Measurements from ENCODE around the gene TATDN3. TPM values are rescaled to one million over a fixed set of nuclear protein-coding genes. Genes with fewer than 3 reads are reported as not detected.
"Not testable (repeated sequence)": the region's sequence is repeated elsewhere in the genome, so short reads cannot be mapped to it uniquely, and the experiment has no call there.

Gene TATDN3
- total RNA-seq, 1 donor from 2014 or later, result 14.4 TPM

DNA sequence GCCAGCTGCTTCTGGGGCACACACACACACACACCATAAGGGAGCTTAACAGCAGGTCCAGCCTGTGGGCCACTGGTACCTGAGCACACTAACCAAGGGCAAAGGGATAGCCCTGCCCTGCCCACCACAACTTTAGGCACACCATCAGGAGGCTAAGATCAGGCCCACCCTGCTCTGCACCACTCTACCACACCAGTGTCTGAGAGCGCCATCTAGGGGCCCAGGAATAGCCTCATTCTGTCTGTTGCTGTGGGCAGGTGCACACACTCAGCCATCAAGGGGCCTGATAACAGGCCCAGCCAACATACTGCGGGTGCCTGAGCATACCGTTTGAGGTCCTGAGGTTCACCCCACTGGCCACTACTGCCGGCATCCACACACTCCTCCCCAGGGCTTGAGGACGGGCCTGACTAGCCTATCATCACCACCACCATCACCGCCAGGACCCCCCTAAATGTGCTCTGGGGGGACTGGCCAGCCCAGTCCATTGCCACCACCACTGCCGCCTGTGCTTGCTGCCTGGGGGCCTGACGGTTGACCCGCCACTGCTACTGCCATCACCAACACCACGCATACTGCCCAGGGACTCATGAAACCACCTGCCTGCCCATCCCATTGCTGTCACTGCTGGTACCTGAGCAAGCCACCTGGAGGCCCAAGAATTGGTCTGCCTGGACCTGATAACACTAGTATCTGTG lies 31.4 kb upstream of the TATDN3 start:
- DNase-seq (ENCODE audit: low spot score), result peak; percentile 24
- H3K4me3 Mint-ChIP-seq, result no peak overlapping the region
- H3K4me1 Mint-ChIP-seq (ENCODE audit: low read depth), result peaks cover 17% of the 10 kb centered on the region
- H3K36me3 Mint-ChIP-seq (ENCODE audit: low read depth), result peaks cover 37% of the 10 kb centered on the region
- H3K27me3 Mint-ChIP-seq (ENCODE audit: insufficient read depth), result no peaks in the 10 kb centered on the region
- intact Hi-C loops (cut with micrococcal nuclease), result loop anchor here (1.0 kb wide), 1 partner anchor 95 kb away; no protein-coding TSS in a partner anchor
- peaks cover 3% of the 10 kb centered on the region for H3K9me3 Mint-ChIP-seq
- no peak overlapping the region for H3K27ac Mint-ChIP-seq

- H3K9me3 Mint-ChIP-seq, result peaks cover 14% of the 10 kb centered on the region
- no peak overlapping the region for H3K27ac Mint-ChIP-seq
- H3K4me3 Mint-ChIP-seq, result no peak overlapping the region
- DNase-seq (ENCODE audit: low spot score), result no peak
- intact Hi-C loops (cut with micrococcal nuclease), result no loop called here
- H3K4me1 Mint-ChIP-seq (ENCODE audit: low read depth), result peaks cover 17% of the 10 kb centered on the region
- peaks cover 43% of the 10 kb centered on the region for H3K36me3 Mint-ChIP-seq (ENCODE audit: low read depth)
- no peaks in the 10 kb centered on the region for H3K27me3 Mint-ChIP-seq (ENCODE audit: insufficient read depth)
Measured at GRCh38 chr1:212762234-212762633, 29.5 kb upstream of the TATDN3 start.

DNA sequence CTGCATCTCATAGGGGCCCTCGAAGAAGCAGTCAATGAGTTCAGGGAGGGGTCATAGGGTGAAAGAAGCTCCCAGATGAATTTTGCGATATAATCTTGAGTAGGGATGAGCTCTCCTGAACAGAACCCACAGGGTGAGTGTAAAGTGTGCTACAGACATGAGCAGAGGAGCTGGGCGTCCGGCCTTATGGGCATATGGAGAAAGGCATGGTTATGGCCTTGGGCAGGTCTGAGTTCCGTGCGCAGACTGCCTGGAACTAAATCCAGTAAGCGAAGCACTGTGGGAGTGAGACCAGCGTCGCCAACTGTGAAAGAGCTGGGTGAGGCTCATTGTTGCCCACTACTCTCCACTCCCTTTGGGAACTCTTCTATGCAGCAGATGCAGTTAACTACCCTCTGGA lies 28.9 kb upstream of the TATDN3 start:
- Mint-ChIP-seq H3K27ac (no peak overlapping the region), H3K27me3 (ENCODE audit: insufficient read depth) (no peaks in the 10 kb centered on the region), H3K36me3 (ENCODE audit: low read depth) (peaks cover 45% of the 10 kb centered on the region), H3K9me3 (peaks cover 19% of the 10 kb centered on the region), H3K4me3 (no peak overlapping the region), H3K4me1 (ENCODE audit: low read depth) (peaks cover 17% of the 10 kb centered on the region)
- DNase-seq (ENCODE audit: low spot score), result no peak
- intact Hi-C loops (cut with micrococcal nuclease), result no loop called here

DNA sequence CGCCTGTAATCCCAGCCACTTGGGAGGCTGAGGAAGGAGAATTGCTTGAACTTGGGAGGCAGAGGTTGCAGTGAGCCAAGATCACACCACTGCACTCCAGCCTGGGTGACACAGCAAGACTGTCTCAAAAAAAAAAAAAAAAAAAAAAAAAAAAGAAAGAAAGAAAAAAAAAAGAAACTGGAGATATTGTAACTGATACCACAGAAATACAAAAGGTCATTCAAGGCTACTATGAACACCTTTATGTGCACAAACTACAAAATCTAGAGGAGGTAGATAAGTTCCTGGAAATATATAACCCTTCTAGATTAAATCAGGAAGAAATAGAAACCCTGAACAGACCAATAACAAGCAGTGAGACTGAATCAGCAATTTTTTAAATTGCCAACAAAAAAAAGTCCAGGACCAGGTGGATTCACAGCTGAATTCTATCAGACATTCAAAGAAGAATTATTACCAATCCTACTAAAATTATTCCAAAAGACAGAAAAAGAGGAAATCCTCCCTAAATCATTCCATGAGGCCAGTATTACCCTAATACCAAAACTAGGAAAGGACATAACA lies 26.9 kb upstream of the TATDN3 start:
- H3K4me1 Mint-ChIP-seq (ENCODE audit: low read depth), result peaks cover 33% of the 10 kb centered on the region
- H3K27ac Mint-ChIP-seq; DNase-seq (ENCODE audit: low spot score); H3K27me3 Mint-ChIP-seq (ENCODE audit: insufficient read depth); intact Hi-C loops (cut with micrococcal nuclease); H3K4me3 Mint-ChIP-seq: not testable (repeated sequence)
- H3K9me3 Mint-ChIP-seq, result peaks cover 34% of the 10 kb centered on the region
- peaks cover 51% of the 10 kb centered on the region for H3K36me3 Mint-ChIP-seq (ENCODE audit: low read depth)

DNA sequence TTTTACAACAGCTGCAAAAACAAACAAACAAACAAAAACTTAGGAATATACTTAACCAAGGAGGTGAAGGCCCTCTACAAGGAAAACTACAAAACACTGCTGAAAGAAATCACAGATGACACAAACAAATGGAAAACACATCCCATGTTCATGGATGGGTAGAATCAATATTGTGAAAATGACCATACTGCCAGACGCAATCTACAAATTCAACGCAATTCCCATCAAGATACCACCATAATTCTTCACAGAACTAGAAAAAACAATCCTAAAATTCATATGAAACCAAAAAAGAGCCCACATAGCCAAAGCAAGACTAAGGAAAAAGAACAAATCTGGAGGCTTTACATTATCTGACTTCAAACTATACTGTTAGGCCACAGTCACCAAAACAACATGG lies 24.9 kb upstream of the TATDN3 start:
- H3K4me3 Mint-ChIP-seq; H3K27ac Mint-ChIP-seq; DNase-seq (ENCODE audit: low spot score); intact Hi-C loops (cut with micrococcal nuclease); H3K27me3 Mint-ChIP-seq (ENCODE audit: insufficient read depth): not testable (repeated sequence)
- H3K4me1 Mint-ChIP-seq (ENCODE audit: low read depth), result peaks cover 43% of the 10 kb centered on the region
- peaks cover 44% of the 10 kb centered on the region for H3K9me3 Mint-ChIP-seq
- H3K36me3 Mint-ChIP-seq (ENCODE audit: low read depth), result peaks cover 58% of the 10 kb centered on the region

GRCh38 chr1:212769459-212770167 lies 22.1 kb upstream of the TATDN3 start:
- Mint-ChIP-seq H3K4me3 (no peak overlapping the region), H3K9me3 (peaks cover 44% of the 10 kb centered on the region), H3K27me3 (ENCODE audit: insufficient read depth) (peaks cover 3% of the 10 kb centered on the region), H3K27ac (peak overlapping the region; percentile 85), H3K36me3 (ENCODE audit: low read depth) (peaks cover 58% of the 10 kb centered on the region), H3K4me1 (ENCODE audit: low read depth) (peaks cover 43% of the 10 kb centered on the region)
- DNase-seq (ENCODE audit: low spot score), result no peak
- intact Hi-C loops (cut with micrococcal nuclease), result loop anchor here (1.0 to 2.0 kb wide), 7 partner anchors 13 to 202 kb away; partner anchors contain the start of genes NSL1 and TATDN3

GRCh38 chr1:212771341-212771740 lies 20.4 kb upstream of the TATDN3 start:
- Mint-ChIP-seq H3K9me3 (peaks cover 37% of the 10 kb centered on the region), H3K4me1 (ENCODE audit: low read depth) (peaks cover 44% of the 10 kb centered on the region), H3K27me3 (ENCODE audit: insufficient read depth) (peaks cover 3% of the 10 kb centered on the region), H3K4me3 (no peak overlapping the region), H3K36me3 (ENCODE audit: low read depth) (peaks cover 50% of the 10 kb centered on the region), H3K27ac (no peak overlapping the region)
- intact Hi-C loops (cut with micrococcal nuclease), result no loop called here
- no peak for DNase-seq (ENCODE audit: low spot score)

DNA sequence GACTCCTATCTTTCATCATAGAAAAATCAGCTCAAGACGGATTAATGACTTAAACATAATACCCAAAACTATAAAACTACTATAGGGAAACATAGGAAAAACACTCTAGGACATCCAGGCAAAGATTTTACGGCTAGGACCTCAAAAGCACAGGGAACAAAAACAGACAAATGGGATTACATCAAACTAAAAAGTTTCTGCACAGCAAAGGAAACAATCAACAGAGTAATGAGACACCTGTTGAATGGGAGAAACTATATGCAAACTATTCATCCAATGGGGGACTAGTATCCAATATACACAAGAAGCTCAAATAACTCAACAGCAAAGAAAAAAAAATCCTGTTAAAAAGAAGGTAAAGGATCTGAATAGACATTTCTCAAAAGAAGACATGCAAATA lies 18.7 kb upstream of the TATDN3 start:
- intact Hi-C loops (cut with micrococcal nuclease), result no loop called here
- peaks cover 44% of the 10 kb centered on the region for H3K4me1 Mint-ChIP-seq (ENCODE audit: low read depth)
- peaks cover 41% of the 10 kb centered on the region for H3K36me3 Mint-ChIP-seq (ENCODE audit: low read depth)
- no peak overlapping the region for H3K27ac Mint-ChIP-seq
- H3K4me3 Mint-ChIP-seq, result no peak overlapping the region
- H3K27me3 Mint-ChIP-seq (ENCODE audit: insufficient read depth), result peaks cover 3% of the 10 kb centered on the region
- DNase-seq (ENCODE audit: low spot score), result no peak
- H3K9me3 Mint-ChIP-seq, result peaks cover 25% of the 10 kb centered on the region

DNA sequence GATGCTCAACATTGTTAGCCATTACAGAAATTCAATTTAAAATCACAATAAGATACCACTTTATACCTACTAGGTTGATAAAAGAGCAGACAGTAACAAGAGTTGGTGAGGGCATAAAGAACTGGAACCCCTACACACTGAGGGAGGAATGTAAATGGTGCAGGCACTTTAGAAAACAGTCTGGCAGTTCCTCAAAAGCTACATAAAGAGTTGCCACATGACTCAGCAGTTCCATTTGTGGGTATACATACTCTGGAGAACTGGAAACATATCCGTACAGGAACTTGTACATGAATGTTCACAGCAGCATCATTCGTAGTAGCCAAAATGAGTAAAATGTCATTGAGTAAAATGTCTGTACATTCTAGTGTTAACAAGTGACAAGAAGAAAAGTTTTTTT lies 17.1 kb upstream of the TATDN3 start:
- intact Hi-C loops (cut with micrococcal nuclease), result no loop called here
- peaks cover 30% of the 10 kb centered on the region for H3K4me1 Mint-ChIP-seq (ENCODE audit: low read depth)
- H3K9me3 Mint-ChIP-seq, result peaks cover 12% of the 10 kb centered on the region
- H3K27me3 Mint-ChIP-seq (ENCODE audit: insufficient read depth), result peaks cover 3% of the 10 kb centered on the region
- H3K27ac Mint-ChIP-seq, result no peak overlapping the region
- no peak overlapping the region for H3K4me3 Mint-ChIP-seq
- peaks cover 39% of the 10 kb centered on the region for H3K36me3 Mint-ChIP-seq (ENCODE audit: low read depth)
- DNase-seq (ENCODE audit: low spot score), result no peak

- Mint-ChIP-seq H3K27me3 (ENCODE audit: insufficient read depth) (peaks cover 3% of the 10 kb centered on the region), H3K4me3 (no peak overlapping the region), H3K4me1 (ENCODE audit: low read depth) (peaks cover 24% of the 10 kb centered on the region), H3K9me3 (peaks cover 5% of the 10 kb centered on the region), H3K27ac (no peak overlapping the region), H3K36me3 (ENCODE audit: low read depth) (peaks cover 35% of the 10 kb centered on the region)
- no peak for DNase-seq (ENCODE audit: low spot score)
- intact Hi-C loops (cut with micrococcal nuclease), result no loop called here
Measured at GRCh38 chr1:212775241-212775640, 16.5 kb upstream of the TATDN3 start.

DNA sequence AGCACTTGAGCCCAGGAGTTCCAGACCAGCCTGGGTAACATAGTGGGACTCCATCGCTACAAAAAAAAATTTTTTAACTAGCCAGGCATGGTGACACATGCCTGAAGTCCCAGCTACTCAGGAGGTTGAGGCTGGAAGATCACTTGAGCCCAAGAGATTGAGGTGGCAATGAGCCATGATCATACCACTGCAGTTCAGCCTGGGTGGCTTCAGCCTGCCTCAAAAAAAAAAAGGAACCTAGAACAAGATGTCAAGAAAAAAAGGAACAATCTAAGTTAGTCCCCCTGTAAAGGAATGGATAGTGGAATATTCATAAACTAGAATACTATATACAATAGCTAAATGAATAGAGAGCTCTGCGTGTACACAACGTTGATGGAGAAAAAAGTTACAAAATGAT lies 14.5 kb upstream of the TATDN3 start:
- Mint-ChIP-seq H3K27me3 (ENCODE audit: insufficient read depth) (peaks cover 3% of the 10 kb centered on the region), H3K36me3 (ENCODE audit: low read depth) (peaks cover 24% of the 10 kb centered on the region), H3K27ac (no peak overlapping the region), H3K4me3 (no peak overlapping the region), H3K4me1 (ENCODE audit: low read depth) (peaks cover 18% of the 10 kb centered on the region), H3K9me3 (no peaks in the 10 kb centered on the region)
- intact Hi-C loops (cut with micrococcal nuclease), result no loop called here
- no peak for DNase-seq (ENCODE audit: low spot score)

GRCh38 chr1:212779086-212779485 lies 12.6 kb upstream of the TATDN3 start:
- intact Hi-C loops (cut with micrococcal nuclease); H3K9me3 Mint-ChIP-seq; H3K27ac Mint-ChIP-seq; DNase-seq (ENCODE audit: low spot score); H3K27me3 Mint-ChIP-seq (ENCODE audit: insufficient read depth); H3K4me1 Mint-ChIP-seq (ENCODE audit: low read depth); H3K4me3 Mint-ChIP-seq: not testable (repeated sequence)
- H3K36me3 Mint-ChIP-seq (ENCODE audit: low read depth), result peaks cover 23% of the 10 kb centered on the region

DNA sequence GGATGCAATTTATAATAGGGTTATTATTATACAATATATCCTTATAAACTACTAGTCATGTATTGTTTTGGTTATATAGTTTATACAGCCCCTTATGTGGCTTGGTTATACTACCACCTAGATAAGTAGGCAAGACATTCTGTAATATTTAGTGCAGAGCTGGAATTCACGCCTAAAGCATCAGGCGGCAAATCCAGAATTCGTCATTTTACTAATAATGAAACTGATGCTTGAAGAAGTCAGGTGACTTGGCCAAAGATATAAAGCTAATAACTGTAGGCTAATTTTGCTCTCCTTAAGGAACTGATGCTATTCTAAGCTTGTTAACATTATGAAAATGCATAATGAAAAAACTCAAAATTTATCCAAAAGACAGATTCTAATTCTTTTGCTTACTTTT lies 10.9 kb upstream of the TATDN3 start:
- Mint-ChIP-seq H3K4me3 (no peak overlapping the region), H3K9me3 (no peaks in the 10 kb centered on the region), H3K27me3 (ENCODE audit: insufficient read depth) (no peaks in the 10 kb centered on the region), H3K36me3 (ENCODE audit: low read depth) (peaks cover 24% of the 10 kb centered on the region), H3K4me1 (ENCODE audit: low read depth) (peaks cover 4% of the 10 kb centered on the region), H3K27ac (no peak overlapping the region)
- DNase-seq (ENCODE audit: low spot score), result no peak
- intact Hi-C loops (cut with micrococcal nuclease), result loop anchor here (5.0 kb wide), 1 partner anchor 323 kb away; no protein-coding TSS in a partner anchor
